ENCODE results near the gene FUT2.

Gene FUT2

DNA sequence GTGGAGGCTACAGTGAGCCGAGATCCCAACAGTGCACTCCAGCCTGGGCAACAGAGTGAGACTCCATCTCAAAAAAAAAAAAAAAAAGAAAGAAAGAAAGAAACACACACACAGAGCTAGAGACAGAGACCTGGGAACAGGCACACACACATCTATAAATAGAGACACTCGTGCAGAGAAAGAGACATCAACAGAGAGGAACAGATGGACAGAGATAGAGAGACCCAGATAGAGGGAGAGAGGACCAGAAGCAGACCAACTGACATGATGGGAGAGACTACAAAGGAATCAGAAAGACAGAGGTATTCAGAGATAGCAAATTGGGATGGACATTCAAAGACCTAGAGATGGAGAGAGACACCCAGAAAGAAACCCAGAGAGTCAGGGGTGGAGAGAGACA lies 47.6 kb upstream of the FUT2 start:
- H3K4me1 ChIP-seq (ENCODE audit: insufficient read depth, low read length, poor library complexity, severe bottlenecking): peaks cover 22% of the 10 kb centered on the region
- no peaks in the 10 kb centered on the region for H3K9me2 ChIP-seq (replicated peaks; ENCODE audit: low read depth, low read length)
- H3K27me3 ChIP-seq (ENCODE audit: insufficient read depth, low read length, poor library complexity, severe bottlenecking): no peaks in the 10 kb centered on the region
- no peak overlapping the region for H3K4me2 ChIP-seq (ENCODE audit: low read depth, low read length, poor library complexity, severe bottlenecking)
- no peaks in the 10 kb centered on the region for H3K36me3 ChIP-seq (ENCODE audit: insufficient read depth, low read length)
- TF ChIP-seq EZH2phosphoT487 (IDR thresholded peaks at IDR 0.05; ENCODE audit: borderline replicate concordance): no peak
- TF ChIP-seq, protein P1, sequence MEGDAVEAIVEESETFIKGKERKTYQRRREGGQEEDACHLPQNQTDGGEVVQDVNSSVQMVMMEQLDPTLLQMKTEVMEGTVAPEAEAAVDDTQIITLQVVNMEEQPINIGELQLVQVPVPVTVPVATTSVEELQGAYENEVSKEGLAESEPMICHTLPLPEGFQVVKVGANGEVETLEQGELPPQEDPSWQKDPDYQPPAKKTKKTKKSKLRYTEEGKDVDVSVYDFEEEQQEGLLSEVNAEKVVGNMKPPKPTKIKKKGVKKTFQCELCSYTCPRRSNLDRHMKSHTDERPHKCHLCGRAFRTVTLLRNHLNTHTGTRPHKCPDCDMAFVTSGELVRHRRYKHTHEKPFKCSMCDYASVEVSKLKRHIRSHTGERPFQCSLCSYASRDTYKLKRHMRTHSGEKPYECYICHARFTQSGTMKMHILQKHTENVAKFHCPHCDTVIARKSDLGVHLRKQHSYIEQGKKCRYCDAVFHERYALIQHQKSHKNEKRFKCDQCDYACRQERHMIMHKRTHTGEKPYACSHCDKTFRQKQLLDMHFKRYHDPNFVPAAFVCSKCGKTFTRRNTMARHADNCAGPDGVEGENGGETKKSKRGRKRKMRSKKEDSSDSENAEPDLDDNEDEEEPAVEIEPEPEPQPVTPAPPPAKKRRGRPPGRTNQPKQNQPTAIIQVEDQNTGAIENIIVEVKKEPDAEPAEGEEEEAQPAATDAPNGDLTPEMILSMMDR (conservative IDR thresholded peaks at IDR 0.05; ENCODE audit: low read length): no peak
- H3K9ac ChIP-seq (ENCODE audit: low read depth, low read length, poor library complexity, severe bottlenecking): no peak overlapping the region
- H2AFZ ChIP-seq (ENCODE audit: low read length): no peak overlapping the region
- no peaks in the 10 kb centered on the region for H3F3A ChIP-seq (ENCODE audit: low read depth)
- H3K9me3 ChIP-seq (ENCODE audit: insufficient read depth, low read depth, low read length): no peaks in the 10 kb centered on the region
- H3K79me2 ChIP-seq (ENCODE audit: insufficient read depth, low read length): no peaks in the 10 kb centered on the region
- H4K20me1 ChIP-seq (ENCODE audit: insufficient read depth, low read length, poor library complexity, severe bottlenecking): no peaks in the 10 kb centered on the region
- H3K4me3 ChIP-seq (ENCODE audit: low read length, poor library complexity, severe bottlenecking): no peak overlapping the region

DNA sequence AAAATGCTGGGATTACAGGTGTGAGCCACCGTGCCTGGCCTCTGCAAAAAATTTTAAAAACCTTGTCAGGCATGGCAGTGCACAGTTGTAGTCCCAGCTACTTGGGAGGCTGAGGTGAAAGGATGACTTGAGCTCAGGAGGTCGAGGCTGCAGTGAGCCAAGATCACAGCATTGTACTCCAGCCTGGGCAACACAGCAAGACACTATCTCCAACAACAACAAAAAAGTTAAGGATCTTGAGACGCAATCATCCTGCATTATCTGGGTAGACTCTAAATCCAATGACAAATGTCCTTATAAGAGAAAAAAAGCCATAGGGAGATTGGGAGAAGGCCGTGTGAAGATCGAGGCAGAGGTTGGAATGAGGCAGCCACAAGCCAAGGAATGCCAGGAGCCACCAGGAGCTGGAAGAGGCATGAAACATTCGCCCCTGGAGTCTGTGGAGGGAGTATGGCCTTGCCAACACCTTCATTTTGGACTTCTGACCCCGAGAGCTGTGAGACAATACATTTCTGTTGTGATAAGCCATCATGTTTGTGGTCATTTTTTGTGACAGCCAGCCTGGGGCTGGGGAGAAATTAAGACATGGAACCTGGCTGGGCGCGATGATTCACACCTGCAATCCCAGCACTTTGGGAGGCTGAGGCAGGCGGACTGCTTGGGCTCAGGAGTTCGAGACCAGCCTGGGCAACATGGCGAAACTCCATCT lies 44.6 kb upstream of the FUT2 start:
- H3K36me3 ChIP-seq (ENCODE audit: insufficient read depth, low read length): no peaks in the 10 kb centered on the region
- H3K27me3 ChIP-seq (ENCODE audit: insufficient read depth, low read length, poor library complexity, severe bottlenecking): no peaks in the 10 kb centered on the region
- no peak overlapping the region for H3K4me2 ChIP-seq (ENCODE audit: low read depth, low read length, poor library complexity, severe bottlenecking)
- no peaks in the 10 kb centered on the region for H3K79me2 ChIP-seq (ENCODE audit: insufficient read depth, low read length)
- no peaks in the 10 kb centered on the region for H4K20me1 ChIP-seq (ENCODE audit: insufficient read depth, low read length, poor library complexity, severe bottlenecking)
- TF ChIP-seq, protein P1 (conservative IDR thresholded peaks at IDR 0.05; ENCODE audit: low read length): no peak
- TF ChIP-seq EZH2phosphoT487 (IDR thresholded peaks at IDR 0.05; ENCODE audit: borderline replicate concordance): no peak
- no peaks in the 10 kb centered on the region for H3K9me2 ChIP-seq (replicated peaks; ENCODE audit: low read depth, low read length)
- H2AFZ ChIP-seq (ENCODE audit: low read length): no peak overlapping the region
- H3F3A ChIP-seq (ENCODE audit: low read depth): no peaks in the 10 kb centered on the region
- no peak overlapping the region for H3K9ac ChIP-seq (ENCODE audit: low read depth, low read length, poor library complexity, severe bottlenecking)
- H3K4me3 ChIP-seq (ENCODE audit: low read length, poor library complexity, severe bottlenecking): no peak overlapping the region
- H3K9me3 ChIP-seq (ENCODE audit: insufficient read depth, low read depth, low read length): no peaks in the 10 kb centered on the region
- peaks cover 2% of the 10 kb centered on the region for H3K4me1 ChIP-seq (ENCODE audit: insufficient read depth, low read length, poor library complexity, severe bottlenecking)

DNA sequence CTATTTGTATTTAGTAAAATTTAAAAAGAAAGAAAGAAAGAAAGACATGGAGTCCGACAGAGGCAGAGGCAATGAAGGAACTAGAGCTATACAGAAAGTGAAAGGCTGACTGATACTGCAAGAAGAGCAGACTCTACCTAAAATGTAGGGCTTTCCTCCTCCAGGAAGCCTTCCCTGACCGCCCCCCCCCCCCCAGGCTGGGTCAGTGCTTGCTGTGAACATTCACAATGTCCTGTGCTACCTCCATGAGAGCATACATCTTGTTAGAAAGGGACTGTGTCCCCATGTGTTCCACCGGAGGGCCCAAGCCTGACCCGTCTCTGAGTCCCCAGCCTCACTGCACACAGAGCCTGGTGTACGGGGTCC lies 44.1 kb upstream of the FUT2 start:
- H3K36me3 ChIP-seq (ENCODE audit: insufficient read depth, low read length): no peaks in the 10 kb centered on the region
- H3F3A ChIP-seq (ENCODE audit: low read depth): no peaks in the 10 kb centered on the region

More for the DNA sequence above, 44.1 kb upstream of the FUT2 start:
- H3K4me3 ChIP-seq (ENCODE audit: low read length, poor library complexity, severe bottlenecking): no peak overlapping the region
- H3K9me2 ChIP-seq (replicated peaks; ENCODE audit: low read depth, low read length): no peaks in the 10 kb centered on the region
- H3K79me2 ChIP-seq (ENCODE audit: insufficient read depth, low read length): no peaks in the 10 kb centered on the region
- no peak overlapping the region for H3K9ac ChIP-seq (ENCODE audit: low read depth, low read length, poor library complexity, severe bottlenecking)
- no peak for TF ChIP-seq EZH2phosphoT487 (IDR thresholded peaks at IDR 0.05; ENCODE audit: borderline replicate concordance)
- TF ChIP-seq, protein P1 (conservative IDR thresholded peaks at IDR 0.05; ENCODE audit: low read length): no peak
- no peak overlapping the region for H2AFZ ChIP-seq (ENCODE audit: low read length)
- H3K27me3 ChIP-seq (ENCODE audit: insufficient read depth, low read length, poor library complexity, severe bottlenecking): no peaks in the 10 kb centered on the region
- no peaks in the 10 kb centered on the region for H3K9me3 ChIP-seq (ENCODE audit: insufficient read depth, low read depth, low read length)
- H3K4me2 ChIP-seq (ENCODE audit: low read depth, low read length, poor library complexity, severe bottlenecking): no peak overlapping the region
- H3K4me1 ChIP-seq (ENCODE audit: insufficient read depth, low read length, poor library complexity, severe bottlenecking): no peaks in the 10 kb centered on the region
- no peaks in the 10 kb centered on the region for H4K20me1 ChIP-seq (ENCODE audit: insufficient read depth, low read length, poor library complexity, severe bottlenecking)

Measured in Loucy (cell line).